HepG2 (cell line): Measurements from ENCODE around the gene DPEP2NB. TPM values are rescaled to one million over a fixed set of nuclear protein-coding genes. Genes with fewer than 3 reads are reported as not detected.
A peak's percentile ranks its signal among the peaks of the same experiment; 100 is the strongest.

Source experiments
- ATAD3A ChIP-seq: sonication (generic); formaldehyde crosslinking; IDR thresholded peaks from 2 replicates; pipeline ENCODE4 v1.4.0; 2020; ENCODE audit warnings: missing genetic modification reagents
- FOXA3 ChIP-seq: IDR thresholded peaks from 2 replicates; pipeline ENCODE4 v1.6.1; 2016; ENCODE audit warnings: missing genetic modification reagents, missing compliant biosample characterization
- GZF1 ChIP-seq: sonication (generic); formaldehyde crosslinking; IDR thresholded peaks from 2 replicates; pipeline ENCODE4 v1.5.1; 2020; ENCODE audit warnings: mild to moderate bottlenecking, missing genetic modification reagents
- JUNB ChIP-seq: sonication (generic); formaldehyde crosslinking; IDR thresholded peaks from 2 replicates; pipeline ENCODE4 v1.8.0; 2022; ENCODE audit warnings: missing genetic modification reagents, mild to moderate bottlenecking, borderline replicate concordance
- KAT7 ChIP-seq: IDR thresholded peaks from 2 replicates; pipeline ENCODE4 v1.6.1; 2018; ENCODE audit warnings: borderline replicate concordance, missing compliant biosample characterization
- RBM39 ChIP-seq: fragments of 200-400 bp; formaldehyde crosslinking; IDR thresholded peaks from one replicate; pipeline ENCODE4 v1.6.1; 2018; ENCODE audit warnings: antibody characterized with exemption, mild to moderate bottlenecking, low read depth, low read length; ENCODE audit not compliant: poor library complexity, severe bottlenecking
- STAT5B ChIP-seq: sonication (generic); formaldehyde crosslinking; IDR thresholded peaks from 2 replicates; pipeline ENCODE4 v1.4.0; 2020; ENCODE audit warnings: missing genetic modification reagents
- TEF ChIP-seq: sonication (generic); formaldehyde crosslinking; IDR thresholded peaks from 2 replicates; pipeline ENCODE4 v1.5.0; 2020; ENCODE audit warnings: missing genetic modification reagents
- ZBTB44 ChIP-seq: sonication (generic); formaldehyde crosslinking; IDR thresholded peaks from 2 replicates; pipeline ENCODE4 v1.4.0; 2020; ENCODE audit warnings: missing genetic modification reagents
- ZKSCAN1 ChIP-seq: fragments of 150-350 bp; IDR thresholded peaks from 2 replicates; pipeline ENCODE4 v1.6.1; 2014; ENCODE audit warnings: low read length
- ZNF20 ChIP-seq: sonication (generic); formaldehyde crosslinking; IDR thresholded peaks from 2 replicates; pipeline ENCODE4 v1.4.0; 2020; ENCODE audit warnings: mild to moderate bottlenecking, moderate library complexity, missing genetic modification reagents
- ZNF281 ChIP-seq: sonication (generic); formaldehyde crosslinking; IDR thresholded peaks from 2 replicates; pipeline ENCODE4 v1.4.0; 2020; ENCODE audit warnings: missing genetic modification reagents, borderline replicate concordance
- ZNF317 ChIP-seq: sonication (generic); formaldehyde crosslinking; IDR thresholded peaks from 2 replicates; pipeline ENCODE4 v1.5.0; 2020; ENCODE audit warnings: mild to moderate bottlenecking, missing genetic modification reagents
- ZNF432 ChIP-seq: sonication (generic); formaldehyde crosslinking; IDR thresholded peaks from 2 replicates; pipeline ENCODE4 v1.5.0; 2020; ENCODE audit warnings: missing genetic modification reagents, mild to moderate bottlenecking, borderline replicate concordance
- ZNF761 ChIP-seq: sonication (generic); formaldehyde crosslinking; conservative IDR thresholded peaks from 2 replicates; pipeline ENCODE4 v1.4.0; 2020; ENCODE audit warnings: mild to moderate bottlenecking, missing genetic modification reagents
- ZNF800 ChIP-seq: sonication (generic); formaldehyde crosslinking; IDR thresholded peaks from 2 replicates; pipeline ENCODE4 v1.4.0; 2020; ENCODE audit warnings: missing genetic modification reagents
- ZSCAN12 ChIP-seq: sonication (generic); formaldehyde crosslinking; IDR thresholded peaks from 2 replicates; pipeline ENCODE4 v1.9.0; 2021; ENCODE audit warnings: mild to moderate bottlenecking, missing genetic modification reagents
- polyA plus RNA-seq, 8 experiments: library from polyadenylated mRNA; depleted of rRNA in 3 of 8; stranded (reverse) in 7 of 8; unstranded in 1 of 8; fragments of >200 nt; fragmentation: Illumina TruSeq in 4 of 8; extraction: Trizol in 4 of 8; gene quantifications; 2 replicates each; pipeline versions ENCODE4 v1.2.1 to v1.2.3, GENCODE V29; 2011 to 2016; ENCODE audit warnings: low read depth in 4 of 8, missing spikeins in 1 of 8, mixed read lengths in 1 of 8; ENCODE audit not compliant: insufficient read depth in 1 of 8
- total RNA-seq, 5 experiments: library from RNA; depleted of rRNA; stranded (reverse); fragments of >200 nt; fragmentation: Illumina TruSeq; extraction: Trizol; gene quantifications; 2 replicates each; pipeline ENCODE4 v1.2.3, GENCODE V29; 2016; ENCODE audit warnings: low read depth in 1 of 5
- TF ChIP-seq, protein P1 (sequence below): sonication (generic); formaldehyde crosslinking; IDR thresholded peaks from 2 replicates; pipeline ENCODE4 v1.4.0; 2020; ENCODE audit warnings: missing genetic modification reagents, borderline replicate concordance

Gene DPEP2NB
- total and polyA plus RNA-seq, 2 of the 13 experiments (the other 11 are each of a cell fraction or from before 2014, with no cell fraction given): not detected

DNA sequence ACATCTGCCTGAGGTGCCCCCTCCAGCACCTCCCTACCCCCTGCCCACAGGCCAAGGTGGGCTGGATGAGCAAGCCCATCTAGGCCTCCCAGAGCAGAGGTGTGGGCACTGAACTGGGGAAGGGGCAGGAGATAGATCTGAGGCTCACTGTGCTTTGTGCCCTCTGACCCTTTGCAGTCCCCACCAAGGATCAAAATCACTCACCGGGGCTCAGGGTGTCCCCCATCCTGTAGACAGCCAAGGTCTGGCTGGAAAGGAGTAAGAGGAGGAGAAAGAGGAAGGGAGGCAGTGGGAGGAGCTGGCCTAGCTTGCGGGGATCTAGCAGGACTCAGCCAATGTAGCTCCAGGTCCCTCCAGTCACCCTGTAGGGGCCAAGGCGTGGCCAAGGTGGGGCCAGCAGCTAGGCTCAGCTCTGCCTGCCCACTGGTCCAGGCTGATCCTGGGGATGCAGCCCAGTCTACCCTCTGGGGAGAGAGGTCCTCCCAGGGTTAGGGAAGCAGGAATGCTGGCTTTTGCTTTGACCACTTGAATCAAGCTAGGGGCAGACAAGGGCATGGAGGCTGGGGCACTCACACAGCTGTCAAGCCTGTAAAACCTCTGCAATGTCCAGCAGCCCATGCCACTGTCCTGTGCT is 49.0 kb downstream of the DPEP2NB start (continued):
- TF ChIP-seq ZNF281: no peak
- TF ChIP-seq KAT7 (CRISPR knock-in tag): peak; percentile 82; the same call in 1 of the 2 replicates
- TF ChIP-seq ZNF800: no peak
- TF ChIP-seq GZF1 (CRISPR knock-in tag): 0 out of 2 replicates have a peak, but pooled peaks have one; percentile 7
- peak; percentile 19 for TF ChIP-seq RBM39
- TF ChIP-seq JUNB (CRISPR knock-in tag): no peak
- TF ChIP-seq FOXA3 (CRISPR knock-in tag): no peak
- TF ChIP-seq, protein P1, sequence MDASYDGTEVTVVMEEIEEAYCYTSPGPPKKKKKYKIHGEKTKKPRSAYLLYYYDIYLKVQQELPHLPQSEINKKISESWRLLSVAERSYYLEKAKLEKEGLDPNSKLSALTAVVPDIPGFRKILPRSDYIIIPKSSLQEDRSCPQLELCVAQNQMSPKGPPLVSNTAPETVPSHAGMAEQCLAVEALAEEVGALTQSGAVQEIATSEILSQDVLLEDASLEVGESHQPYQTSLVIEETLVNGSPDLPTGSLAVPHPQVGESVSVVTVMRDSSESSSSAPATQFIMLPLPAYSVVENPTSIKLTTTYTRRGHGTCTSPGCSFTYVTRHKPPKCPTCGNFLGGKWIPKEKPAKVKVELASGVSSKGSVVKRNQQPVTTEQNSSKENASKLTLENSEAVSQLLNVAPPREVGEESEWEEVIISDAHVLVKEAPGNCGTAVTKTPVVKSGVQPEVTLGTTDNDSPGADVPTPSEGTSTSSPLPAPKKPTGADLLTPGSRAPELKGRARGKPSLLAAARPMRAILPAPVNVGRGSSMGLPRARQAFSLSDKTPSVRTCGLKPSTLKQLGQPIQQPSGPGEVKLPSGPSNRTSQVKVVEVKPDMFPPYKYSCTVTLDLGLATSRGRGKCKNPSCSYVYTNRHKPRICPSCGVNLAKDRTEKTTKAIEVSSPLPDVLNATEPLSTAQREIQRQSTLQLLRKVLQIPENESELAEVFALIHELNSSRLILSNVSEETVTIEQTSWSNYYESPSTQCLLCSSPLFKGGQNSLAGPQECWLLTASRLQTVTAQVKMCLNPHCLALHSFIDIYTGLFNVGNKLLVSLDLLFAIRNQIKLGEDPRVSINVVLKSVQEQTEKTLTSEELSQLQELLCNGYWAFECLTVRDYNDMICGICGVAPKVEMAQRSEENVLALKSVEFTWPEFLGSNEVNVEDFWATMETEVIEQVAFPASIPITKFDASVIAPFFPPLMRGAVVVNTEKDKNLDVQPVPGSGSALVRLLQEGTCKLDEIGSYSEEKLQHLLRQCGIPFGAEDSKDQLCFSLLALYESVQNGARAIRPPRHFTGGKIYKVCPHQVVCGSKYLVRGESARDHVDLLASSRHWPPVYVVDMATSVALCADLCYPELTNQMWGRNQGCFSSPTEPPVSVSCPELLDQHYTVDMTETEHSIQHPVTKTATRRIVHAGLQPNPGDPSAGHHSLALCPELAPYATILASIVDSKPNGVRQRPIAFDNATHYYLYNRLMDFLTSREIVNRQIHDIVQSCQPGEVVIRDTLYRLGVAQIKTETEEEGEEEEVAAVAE: no peak
- TF ChIP-seq ZBTB44 (CRISPR knock-in tag): no peak
- TF ChIP-seq ZKSCAN1: no peak
- TF ChIP-seq ATAD3A (CRISPR knock-in tag): no peak
- TF ChIP-seq TEF: no peak
- TF ChIP-seq ZNF20 (CRISPR knock-in tag): no peak
- TF ChIP-seq ZSCAN12 (CRISPR knock-in tag): no peak
- no peak for TF ChIP-seq ZNF317 (CRISPR knock-in tag)
- TF ChIP-seq ZNF432 (CRISPR knock-in tag): no peak
- TF ChIP-seq ZNF761: no peak
- 0 out of 2 replicates have a peak, but pooled peaks have one; percentile 4 for TF ChIP-seq STAT5B (CRISPR knock-in tag)
